ENCODE measurements around the gene TMEM266. TPM values are rescaled to one million over a fixed set of nuclear protein-coding genes. Genes with fewer than 3 reads are reported as not detected.

TMEM266 gene
- total RNA-seq, 1 donor, result under 0.01 TPM

DNA sequence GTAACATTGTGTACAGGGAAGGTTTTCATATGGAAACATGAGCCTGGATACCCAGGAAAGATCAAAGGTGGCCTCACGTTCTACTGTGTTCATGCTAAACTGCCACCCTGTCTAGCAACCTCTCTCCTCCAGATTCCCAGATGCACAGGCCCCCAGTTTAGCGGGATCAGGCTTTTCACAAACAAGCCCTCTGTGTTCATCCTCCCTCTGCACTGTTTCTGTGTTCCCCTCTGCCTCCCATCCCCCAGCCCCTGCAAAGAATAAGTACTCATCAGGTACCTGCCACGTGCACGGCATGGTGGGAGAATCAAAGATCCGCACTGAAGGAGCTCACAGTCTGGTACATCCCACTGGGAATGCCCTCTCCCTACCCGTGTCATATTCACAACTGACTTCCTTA lies 46.1 kb downstream of the TMEM266 start:
- TF ChIP-seq, protein P1, sequence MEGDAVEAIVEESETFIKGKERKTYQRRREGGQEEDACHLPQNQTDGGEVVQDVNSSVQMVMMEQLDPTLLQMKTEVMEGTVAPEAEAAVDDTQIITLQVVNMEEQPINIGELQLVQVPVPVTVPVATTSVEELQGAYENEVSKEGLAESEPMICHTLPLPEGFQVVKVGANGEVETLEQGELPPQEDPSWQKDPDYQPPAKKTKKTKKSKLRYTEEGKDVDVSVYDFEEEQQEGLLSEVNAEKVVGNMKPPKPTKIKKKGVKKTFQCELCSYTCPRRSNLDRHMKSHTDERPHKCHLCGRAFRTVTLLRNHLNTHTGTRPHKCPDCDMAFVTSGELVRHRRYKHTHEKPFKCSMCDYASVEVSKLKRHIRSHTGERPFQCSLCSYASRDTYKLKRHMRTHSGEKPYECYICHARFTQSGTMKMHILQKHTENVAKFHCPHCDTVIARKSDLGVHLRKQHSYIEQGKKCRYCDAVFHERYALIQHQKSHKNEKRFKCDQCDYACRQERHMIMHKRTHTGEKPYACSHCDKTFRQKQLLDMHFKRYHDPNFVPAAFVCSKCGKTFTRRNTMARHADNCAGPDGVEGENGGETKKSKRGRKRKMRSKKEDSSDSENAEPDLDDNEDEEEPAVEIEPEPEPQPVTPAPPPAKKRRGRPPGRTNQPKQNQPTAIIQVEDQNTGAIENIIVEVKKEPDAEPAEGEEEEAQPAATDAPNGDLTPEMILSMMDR (IDR thresholded peaks at IDR 0.05; ENCODE audit: insufficient read depth, low read depth, low read length), result no peak
- no peak overlapping the region for H3K4me3 ChIP-seq (ENCODE audit: low read depth, low read length)
- DNase-seq (ENCODE audit: low read depth), result no peak

DNA sequence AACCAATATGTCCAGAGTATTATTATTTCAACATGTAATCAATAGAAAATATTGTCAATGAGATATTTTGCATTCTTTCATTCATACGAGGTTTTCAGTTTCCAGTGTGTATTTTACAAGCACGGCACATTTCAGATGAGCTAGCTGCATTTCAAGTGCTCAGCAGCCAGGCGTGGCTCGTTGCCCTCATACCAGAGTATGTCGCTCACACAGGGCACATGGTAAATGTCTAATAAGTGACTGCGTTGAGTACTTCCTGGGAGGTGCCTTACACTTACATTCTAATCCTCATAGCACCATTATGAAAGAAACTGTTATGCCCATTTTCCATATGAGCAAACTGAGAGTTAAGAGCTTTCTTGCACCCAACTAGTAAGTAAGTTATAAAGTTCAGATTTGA lies 47.4 kb downstream of the TMEM266 start:
- no peak for DNase-seq (ENCODE audit: low read depth)
- TF ChIP-seq, protein P1 (IDR thresholded peaks at IDR 0.05; ENCODE audit: insufficient read depth, low read depth, low read length), result no peak
- H3K4me3 ChIP-seq (ENCODE audit: low read depth, low read length), result no peak overlapping the region

DNA sequence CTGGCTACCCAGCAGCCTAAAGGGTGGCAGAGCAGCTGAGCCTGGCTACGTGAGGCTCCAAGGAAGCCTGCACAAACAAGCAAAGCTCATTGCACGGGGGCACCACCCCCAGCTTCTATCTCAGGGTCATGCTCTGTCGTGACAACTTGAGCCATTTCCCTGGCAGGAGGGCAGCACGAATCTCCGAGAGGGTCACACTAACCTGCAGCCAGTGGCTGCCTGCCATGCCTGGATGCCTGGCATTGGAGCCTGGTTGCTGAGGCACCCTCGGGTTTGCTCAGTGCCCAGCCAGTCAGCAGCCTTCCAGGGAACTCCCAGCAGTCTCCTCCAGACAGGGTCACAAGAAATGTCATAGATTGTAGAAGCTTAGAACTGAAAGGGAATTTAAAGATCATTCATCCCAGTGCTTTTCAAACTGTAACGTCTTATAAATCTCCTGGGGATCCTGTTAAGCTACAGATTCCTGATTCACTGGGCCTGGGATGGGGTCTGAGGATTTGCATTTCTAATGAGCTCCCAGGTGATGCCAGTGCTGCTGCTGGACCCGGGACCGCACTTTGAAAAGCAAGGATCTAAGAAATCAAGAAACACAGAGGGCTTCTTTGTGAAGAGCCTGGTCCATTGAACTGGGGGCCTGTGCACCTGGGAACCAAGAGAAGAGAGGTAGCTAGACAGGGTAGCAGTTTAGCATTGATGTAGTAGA lies 48.4 kb downstream of the TMEM266 start:
- no peak for DNase-seq (ENCODE audit: low read depth)
- H3K4me3 ChIP-seq (ENCODE audit: low read depth, low read length), result no peak overlapping the region
- TF ChIP-seq, protein P1 (IDR thresholded peaks at IDR 0.05; ENCODE audit: insufficient read depth, low read depth, low read length), result no peak

DNA sequence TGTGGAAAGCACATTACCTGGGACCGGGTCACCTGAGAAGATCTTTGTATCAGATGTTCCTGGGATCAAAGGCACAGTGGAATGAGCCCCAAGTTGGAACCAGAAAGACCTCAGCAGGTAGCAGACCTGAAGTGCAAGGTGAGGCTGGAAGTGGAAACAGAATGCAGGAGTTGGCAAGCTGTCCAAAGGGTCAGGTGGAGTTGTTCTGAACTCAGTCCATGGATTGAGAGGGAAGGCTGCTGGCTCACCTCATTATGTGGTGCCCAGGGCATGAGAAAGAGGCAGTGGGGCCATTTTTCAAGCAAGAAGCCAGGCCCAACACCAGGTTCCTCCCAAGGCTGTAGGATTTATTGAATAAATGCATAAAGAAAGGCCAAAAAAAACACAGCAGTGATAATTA lies 49.3 kb downstream of the TMEM266 start:
- DNase-seq (ENCODE audit: low read depth), result no peak
- TF ChIP-seq, protein P1 (IDR thresholded peaks at IDR 0.05; ENCODE audit: insufficient read depth, low read depth, low read length), result no peak
- H3K4me3 ChIP-seq (ENCODE audit: low read depth, low read length), result no peak overlapping the region

DNA sequence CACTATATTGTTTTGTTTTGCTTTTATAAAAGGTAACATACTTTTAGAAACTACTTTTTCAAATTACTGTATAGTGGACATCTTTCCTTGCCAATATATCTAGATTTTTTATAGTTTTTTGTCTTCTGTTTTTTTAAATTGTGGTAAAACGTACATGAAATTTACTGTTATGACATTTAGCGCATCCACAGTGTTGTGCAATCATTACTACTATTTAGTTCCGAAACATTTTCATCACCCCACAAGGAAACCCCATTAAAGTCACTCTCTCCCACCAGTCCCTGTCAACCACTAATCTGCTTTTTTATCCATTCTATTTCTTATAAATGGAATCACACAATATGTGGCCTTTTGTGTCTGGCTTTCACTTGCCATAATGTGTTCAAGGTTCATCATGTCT lies 54.8 kb downstream of the TMEM266 start:
- TF ChIP-seq, protein P1 (IDR thresholded peaks at IDR 0.05; ENCODE audit: insufficient read depth, low read depth, low read length), result no peak
- H3K4me3 ChIP-seq (ENCODE audit: low read depth, low read length), result no peak overlapping the region
- no peak for DNase-seq (ENCODE audit: low read depth)

DNA sequence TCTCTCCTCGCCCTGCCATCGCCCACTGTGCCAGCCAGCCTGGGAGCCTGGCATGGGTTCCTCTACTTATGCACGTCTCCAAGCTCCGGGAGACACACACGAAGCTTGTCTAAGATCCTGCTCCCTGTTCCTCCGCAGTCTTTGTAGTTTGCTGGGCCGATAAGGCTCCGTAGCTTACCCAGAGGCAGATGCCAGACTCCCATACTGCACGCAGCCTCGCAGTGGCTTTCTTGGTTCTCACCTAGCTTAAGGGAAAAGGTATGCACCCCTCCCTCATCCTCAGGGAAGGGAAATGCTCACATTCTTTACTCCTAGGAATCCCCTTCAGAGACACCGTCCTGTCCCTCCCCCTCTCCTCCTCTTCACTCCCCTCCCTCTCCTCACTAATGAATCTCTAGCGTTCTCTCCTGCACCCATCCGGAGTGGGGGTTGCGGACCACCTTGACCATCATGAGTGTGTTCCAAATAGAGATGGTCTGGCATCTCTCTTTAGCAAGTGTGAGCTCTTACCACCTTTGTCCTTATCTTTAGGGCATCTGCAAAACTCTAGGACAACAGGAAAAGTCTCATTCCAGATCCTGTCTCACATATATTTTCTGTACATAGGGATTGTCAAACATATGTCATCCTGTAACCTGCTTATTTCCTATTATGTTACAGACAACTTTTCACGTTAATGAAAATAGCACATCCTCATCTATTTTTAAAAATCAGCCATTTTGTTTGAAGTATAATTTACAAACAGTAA lies 56.5 kb downstream of the TMEM266 start:
- H3K4me3 ChIP-seq (ENCODE audit: low read depth, low read length), result no peak overlapping the region
- TF ChIP-seq, protein P1 (IDR thresholded peaks at IDR 0.05; ENCODE audit: insufficient read depth, low read depth, low read length), result no peak
- no peak for DNase-seq (ENCODE audit: low read depth)

Data from fibroblast of villous mesenchyme (primary cell).